Measurements from ENCODE around the gene KCNQ1OT1.

Gene KCNQ1OT1

DNA sequence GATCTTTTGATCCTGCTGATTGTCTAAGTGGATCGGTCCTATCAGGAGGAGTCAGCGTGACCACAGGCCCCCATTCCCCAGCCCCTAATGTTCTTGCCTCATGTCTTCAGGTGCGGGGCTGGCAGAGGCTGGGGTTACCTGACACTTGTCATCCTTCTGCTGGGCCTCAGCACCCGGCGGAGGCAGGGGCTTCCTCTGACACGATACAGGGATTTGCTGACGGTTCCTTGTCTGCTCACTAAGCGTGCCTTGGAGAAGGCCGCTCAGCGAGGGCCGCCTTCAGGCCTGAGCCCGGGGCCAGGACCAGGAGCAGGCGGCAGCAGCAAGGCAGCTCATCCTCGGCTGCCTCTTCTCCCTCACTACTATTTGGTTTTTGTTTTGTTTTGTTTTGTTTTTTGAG is 45.7 kb upstream of the KCNQ1OT1 start:
- TF ChIP-seq, protein P1, sequence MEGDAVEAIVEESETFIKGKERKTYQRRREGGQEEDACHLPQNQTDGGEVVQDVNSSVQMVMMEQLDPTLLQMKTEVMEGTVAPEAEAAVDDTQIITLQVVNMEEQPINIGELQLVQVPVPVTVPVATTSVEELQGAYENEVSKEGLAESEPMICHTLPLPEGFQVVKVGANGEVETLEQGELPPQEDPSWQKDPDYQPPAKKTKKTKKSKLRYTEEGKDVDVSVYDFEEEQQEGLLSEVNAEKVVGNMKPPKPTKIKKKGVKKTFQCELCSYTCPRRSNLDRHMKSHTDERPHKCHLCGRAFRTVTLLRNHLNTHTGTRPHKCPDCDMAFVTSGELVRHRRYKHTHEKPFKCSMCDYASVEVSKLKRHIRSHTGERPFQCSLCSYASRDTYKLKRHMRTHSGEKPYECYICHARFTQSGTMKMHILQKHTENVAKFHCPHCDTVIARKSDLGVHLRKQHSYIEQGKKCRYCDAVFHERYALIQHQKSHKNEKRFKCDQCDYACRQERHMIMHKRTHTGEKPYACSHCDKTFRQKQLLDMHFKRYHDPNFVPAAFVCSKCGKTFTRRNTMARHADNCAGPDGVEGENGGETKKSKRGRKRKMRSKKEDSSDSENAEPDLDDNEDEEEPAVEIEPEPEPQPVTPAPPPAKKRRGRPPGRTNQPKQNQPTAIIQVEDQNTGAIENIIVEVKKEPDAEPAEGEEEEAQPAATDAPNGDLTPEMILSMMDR (IDR thresholded peaks at IDR 0.05; ENCODE audit: low read depth, low read length): no peak
- DNase-seq (ENCODE audit: extremely low read depth, low read depth): no peak

GRCh38 chr11:2744166-2744565 is 44.4 kb upstream of the KCNQ1OT1 start:
- TF ChIP-seq, protein P1 (IDR thresholded peaks at IDR 0.05; ENCODE audit: low read depth, low read length): no peak
- no peak for DNase-seq (ENCODE audit: extremely low read depth, low read depth)

DNA sequence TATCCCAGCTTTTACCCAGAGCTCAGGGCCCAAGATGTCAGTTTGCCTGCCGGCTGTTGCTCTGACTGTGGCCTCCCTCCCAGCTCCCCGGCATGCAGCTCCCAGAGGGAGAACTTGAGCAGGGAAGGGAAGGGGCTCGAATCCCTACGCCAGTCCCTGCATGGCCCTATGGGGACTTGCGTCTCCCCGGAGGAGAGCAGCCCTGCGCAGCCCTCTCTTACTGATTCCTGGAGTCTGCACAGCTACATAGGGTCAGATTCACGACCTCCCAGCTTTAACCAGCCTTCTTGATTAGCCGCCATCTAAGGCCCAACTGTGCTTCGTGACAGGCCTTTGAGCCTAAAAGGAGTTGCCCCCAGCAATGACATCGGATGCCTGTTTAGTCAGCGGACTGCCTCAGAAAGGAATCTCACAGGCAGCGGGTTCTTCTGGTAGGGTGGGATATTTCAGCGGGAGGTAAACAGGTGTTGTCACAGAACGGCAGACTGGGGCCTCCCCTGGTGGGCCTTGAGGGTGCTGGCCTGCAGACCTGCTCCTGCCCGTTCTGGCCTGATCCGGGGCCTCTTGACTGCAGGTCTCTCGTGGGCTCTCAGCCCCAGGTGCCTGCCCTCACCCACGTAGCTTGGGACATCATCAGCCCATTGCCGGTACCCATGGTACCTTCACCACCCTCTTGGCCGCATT is 43.8 kb upstream of the KCNQ1OT1 start:
- no peak for DNase-seq (ENCODE audit: extremely low read depth, low read depth)
- TF ChIP-seq, protein P1 (IDR thresholded peaks at IDR 0.05; ENCODE audit: low read depth, low read length): no peak

DNA sequence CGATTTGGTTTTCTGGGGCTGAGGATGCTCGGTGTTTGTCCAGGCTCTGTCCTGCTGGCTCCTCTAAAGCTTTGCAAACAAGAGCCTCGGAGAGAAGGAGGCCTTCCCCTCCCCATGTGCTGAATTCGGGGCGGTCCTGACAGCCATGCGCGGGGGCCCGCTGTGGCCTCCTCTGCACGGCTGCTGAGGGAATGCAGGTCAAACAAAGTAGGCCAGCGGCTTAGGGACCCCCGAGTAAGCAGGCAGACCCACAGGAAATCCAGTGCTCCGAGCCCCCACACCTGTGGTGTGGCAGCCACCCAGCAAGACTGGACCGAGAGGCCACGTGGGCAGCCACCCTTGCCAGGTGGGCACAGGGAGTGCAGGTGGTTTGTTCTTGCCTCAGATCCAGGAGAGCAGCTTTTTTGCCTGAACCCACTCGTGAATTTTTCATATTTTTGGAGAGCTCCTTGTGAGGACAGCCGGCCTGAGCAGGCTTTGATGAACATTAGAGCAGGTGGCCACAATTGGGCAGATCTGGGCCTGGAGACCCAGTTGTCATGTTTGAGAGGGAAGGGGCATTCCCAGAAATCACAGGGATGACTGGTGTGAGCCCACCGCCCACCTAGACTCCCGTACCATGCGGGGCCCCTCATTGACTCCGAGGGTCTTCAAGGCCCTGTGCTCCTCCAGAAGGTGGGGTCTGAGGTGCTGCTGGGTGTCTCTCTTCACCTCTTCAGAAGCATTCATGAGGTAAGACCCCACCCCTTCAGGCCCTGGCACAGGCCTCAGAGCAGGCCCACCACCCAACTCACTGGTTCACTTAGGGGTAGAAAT is 43.0 kb upstream of the KCNQ1OT1 start:
- TF ChIP-seq, protein P1 (IDR thresholded peaks at IDR 0.05; ENCODE audit: low read depth, low read length): no peak
- DNase-seq (ENCODE audit: extremely low read depth, low read depth): no peak

DNA sequence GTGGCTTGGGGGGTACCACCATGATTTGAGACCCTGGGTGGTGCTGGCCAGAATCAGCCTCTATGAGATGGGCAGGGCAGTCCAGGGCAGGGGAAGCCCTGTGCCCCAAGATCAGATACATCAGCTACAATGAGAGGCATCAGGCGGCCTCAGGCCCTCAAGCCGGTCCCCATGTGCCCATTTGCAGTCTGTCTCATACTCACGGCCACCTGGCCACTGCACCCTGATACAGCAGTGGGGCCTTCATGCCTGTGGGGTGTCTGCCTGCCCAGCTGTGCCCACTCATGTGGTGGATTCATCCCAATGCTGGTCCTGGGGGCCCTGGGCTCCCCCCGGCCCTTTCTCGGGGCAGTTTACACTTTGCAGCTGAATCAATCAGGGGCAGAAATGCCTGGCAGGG is 42.4 kb upstream of the KCNQ1OT1 start:
- TF ChIP-seq, protein P1 (IDR thresholded peaks at IDR 0.05; ENCODE audit: low read depth, low read length): no peak
- no peak for DNase-seq (ENCODE audit: extremely low read depth, low read depth)

GRCh38 chr11:2741377-2742131 is 41.8 kb upstream of the KCNQ1OT1 start:
- TF ChIP-seq, protein P1 (IDR thresholded peaks at IDR 0.05; ENCODE audit: low read depth, low read length): no peak
- peak; percentile 20 for DNase-seq (ENCODE audit: extremely low read depth, low read depth)

- DNase-seq (ENCODE audit: extremely low read depth, low read depth): no peak
- TF ChIP-seq, protein P1 (IDR thresholded peaks at IDR 0.05; ENCODE audit: low read depth, low read length): no peak
Observed at GRCh38 chr11:2741006-2741376, 41.2 kb upstream of the KCNQ1OT1 start.

Measured in AG09319 (cell line).